ENCODE data around the gene TMEM101.

Gene TMEM101

DNA sequence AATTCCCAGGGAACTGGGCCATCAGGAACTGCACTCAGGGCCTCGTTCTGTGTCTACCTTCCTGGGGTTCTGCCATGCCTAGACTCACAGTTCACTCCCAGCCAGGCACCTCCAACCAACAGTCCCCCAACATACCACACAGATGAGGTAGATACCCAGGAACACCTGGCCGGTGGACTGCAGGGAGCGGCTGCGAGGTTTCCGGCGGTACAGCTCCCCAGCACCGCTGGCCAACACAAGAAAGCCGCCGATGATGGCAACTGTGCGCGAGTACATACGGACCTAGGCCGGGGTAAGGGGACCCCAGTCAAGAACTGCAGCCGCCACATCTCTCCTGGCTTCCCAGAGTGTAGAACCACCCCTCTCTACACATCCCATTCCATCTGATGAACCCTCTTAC, 1.9 kb downstream of the TMEM101 start:
- TF ChIP-seq, protein P1, sequence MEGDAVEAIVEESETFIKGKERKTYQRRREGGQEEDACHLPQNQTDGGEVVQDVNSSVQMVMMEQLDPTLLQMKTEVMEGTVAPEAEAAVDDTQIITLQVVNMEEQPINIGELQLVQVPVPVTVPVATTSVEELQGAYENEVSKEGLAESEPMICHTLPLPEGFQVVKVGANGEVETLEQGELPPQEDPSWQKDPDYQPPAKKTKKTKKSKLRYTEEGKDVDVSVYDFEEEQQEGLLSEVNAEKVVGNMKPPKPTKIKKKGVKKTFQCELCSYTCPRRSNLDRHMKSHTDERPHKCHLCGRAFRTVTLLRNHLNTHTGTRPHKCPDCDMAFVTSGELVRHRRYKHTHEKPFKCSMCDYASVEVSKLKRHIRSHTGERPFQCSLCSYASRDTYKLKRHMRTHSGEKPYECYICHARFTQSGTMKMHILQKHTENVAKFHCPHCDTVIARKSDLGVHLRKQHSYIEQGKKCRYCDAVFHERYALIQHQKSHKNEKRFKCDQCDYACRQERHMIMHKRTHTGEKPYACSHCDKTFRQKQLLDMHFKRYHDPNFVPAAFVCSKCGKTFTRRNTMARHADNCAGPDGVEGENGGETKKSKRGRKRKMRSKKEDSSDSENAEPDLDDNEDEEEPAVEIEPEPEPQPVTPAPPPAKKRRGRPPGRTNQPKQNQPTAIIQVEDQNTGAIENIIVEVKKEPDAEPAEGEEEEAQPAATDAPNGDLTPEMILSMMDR (IDR thresholded peaks at IDR 0.05), result no peak

DNA sequence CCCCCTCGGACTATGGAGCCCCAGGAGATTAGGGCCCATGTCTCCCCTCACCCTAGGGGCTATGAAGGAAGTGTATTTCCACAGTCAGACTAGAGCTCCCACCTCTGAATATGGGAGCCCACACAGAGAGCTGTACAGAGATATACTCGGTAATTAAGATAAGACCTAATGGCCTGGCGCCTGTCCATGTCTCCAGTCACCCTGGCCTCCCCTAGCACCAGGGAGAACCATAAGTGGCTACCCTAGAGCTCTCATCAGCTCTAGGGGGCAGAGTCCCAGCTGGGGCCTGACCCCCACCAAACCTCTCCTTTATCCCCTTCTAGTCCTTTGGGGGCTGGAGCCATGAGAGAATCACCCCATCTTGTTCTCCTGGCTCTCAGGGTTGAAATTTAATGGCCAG, 2.4 kb downstream of the TMEM101 start:
- TF ChIP-seq, protein P1 (IDR thresholded peaks at IDR 0.05), result no peak

DNA sequence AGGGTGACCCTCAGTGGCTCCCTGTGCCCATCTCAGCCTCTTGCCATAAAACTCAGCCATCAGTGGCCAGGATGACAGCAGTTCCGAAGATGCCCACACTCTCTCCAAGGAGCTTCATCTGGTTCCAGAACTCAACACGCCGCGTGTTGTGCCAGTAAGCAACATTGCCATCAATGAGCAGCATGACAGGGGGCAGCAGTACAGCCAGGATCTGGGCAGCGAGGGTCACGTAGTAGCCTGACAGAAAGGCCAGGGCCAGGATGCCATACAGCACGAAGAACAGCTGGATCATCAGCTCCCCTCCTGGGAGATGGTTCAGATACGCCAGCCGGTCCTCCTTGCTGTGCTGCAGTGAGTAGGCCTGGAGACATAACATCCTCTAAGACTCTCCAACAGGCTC, 2.9 kb downstream of the TMEM101 start:
- TF ChIP-seq, protein P1 (IDR thresholded peaks at IDR 0.05), result no peak

DNA sequence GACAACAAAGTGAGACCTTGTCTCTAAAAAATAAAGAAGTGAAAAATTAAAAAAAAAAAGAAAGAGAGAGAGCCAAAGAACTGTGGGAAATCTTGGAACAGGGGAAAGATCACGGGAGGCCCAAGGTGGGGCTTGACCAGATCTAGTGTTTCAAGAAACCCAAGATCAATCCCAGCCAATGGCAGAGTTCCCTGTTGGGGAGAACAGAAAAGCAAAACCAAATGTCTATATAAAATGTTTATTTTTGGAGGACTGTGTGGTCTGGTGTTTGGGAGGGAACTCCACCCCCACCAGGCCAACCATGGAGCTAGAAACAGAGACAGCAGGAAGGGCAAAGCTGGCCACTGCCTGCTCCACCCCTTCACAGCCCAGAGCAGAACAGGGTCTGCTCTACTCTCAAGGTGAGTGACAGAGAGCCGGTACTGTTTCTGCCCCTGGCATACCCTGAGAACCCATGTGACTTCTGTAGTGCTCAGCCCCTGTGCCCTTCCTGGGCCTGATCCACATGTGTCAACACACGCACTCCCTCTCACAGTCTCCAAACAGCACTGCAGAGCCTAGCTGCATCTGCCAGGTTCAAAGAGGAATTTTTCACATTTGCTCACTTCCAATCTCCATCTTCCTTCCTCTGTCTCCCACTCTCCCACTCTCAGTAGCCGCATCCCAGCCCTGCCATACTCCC, 3.7 kb downstream of the TMEM101 start:
- TF ChIP-seq, protein P1 (IDR thresholded peaks at IDR 0.05), result no peak

DNA sequence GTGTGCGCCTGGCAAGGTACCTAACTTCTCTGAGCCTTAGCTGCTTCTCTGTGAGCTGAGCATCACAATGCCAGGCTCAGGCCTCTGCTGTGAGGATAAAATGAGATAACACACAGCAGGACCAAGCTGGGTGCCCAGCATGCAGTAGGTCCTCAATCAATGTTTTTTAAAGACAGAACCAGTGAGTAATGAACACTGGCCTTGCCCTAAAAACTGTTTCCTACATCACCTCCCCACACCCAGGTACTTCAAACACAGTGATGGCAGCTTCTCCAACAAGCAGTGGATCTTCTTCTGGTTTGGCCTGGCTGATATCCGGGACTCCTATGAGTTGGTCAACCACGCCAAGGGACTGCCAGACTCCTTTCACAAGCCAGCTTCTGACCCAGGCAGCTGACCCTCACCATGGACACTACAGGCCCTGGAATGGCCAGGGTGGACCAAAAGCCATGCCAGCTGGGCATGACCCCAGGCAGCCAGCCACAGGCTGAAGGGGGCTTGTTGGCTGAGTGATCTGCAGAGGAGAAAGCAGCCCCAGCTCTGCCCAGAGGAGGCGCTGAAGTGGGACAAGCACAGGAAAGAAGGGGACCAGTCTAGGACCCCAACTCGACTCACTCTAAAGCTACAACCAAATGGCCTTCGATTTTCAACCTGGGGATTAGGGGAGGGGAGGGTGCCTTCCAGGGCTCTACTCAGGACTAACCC, 6.4 kb downstream of the TMEM101 start:
- TF ChIP-seq, protein P1 (IDR thresholded peaks at IDR 0.05), result no peak

DNA sequence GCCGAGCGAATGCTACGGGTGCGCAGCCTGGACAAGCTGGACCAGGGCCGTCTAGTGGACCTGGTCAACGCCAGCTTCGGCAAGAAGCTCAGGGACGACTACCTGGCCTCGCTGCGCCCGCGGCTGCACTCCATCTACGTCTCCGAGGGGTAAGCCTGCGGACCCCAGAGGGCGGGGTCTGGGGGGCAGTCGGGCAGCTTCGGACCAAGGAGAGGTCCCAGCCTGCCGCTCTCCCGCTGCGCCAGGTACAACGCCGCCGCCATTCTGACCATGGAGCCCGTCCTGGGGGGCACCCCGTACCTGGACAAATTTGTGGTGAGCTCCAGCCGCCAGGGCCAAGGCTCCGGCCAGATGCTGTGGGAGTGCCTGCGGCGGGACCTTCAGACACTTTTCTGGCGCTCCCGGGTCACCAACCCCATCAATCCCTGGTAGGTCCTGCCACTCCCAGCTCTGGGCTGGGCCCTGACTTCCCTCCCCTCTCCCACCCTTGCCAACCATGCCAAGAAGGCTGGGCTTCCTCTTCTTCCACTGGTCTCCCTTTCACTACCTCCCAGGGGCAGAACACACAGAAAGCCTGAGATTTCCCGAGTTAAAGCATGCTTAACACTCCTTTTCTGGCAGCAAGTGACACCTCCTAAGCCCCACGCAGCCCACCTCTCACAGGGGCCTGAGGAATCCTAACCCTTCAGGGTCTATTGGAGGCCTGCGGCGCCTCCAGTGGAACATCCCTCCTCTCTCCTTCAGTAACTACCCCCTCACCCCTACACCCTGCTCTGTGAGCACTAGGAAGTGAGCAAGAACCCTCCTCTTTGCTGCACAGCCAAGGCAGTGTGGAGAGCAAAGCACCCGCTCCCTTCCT, 7.2 kb downstream of the TMEM101 start:
- TF ChIP-seq, protein P1 (IDR thresholded peaks at IDR 0.05), result no peak

DNA sequence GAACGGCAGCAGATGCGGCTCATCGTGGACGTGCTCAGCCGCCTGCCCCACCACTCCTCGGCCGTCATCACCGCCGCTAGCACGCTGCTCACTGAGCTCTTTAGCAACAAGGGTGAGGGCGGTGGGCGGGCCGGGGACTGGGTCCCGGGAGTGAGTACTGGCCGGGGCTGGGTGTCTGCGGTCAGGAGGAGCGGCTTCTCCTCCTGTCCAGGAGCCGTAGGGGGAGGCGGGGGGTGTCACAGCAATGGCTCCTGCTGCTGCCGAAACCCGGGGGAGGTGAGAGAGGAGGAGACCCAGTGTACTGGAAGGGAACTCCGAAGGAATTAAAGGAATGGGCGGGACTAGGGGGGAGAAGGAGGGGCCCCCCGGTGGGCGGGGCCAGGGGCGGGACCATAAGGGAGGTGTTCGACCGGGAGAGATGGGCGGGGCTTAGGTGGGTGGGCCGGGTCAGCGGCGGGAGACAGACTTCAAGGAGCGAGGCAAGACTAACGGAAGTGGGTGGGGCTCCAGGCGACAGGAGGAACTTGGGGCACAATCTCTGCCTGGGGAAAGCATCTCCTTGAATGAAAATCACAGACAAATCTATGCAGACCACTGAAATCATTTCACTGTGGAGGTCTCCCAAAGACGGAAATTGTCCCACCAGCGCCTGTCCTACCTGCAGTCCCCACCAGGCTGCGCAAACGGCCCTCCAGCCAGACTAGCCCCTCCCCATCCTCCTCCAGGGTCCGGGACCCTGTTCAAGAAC, 8.0 kb downstream of the TMEM101 start:
- TF ChIP-seq, protein P1 (IDR thresholded peaks at IDR 0.05), result peak; percentile 25; the same call in 1 of the 2 replicates
